ENCODE measurements around the gene CPB1.
"Not testable (repeated sequence)": the region's sequence is repeated elsewhere in the genome, so short reads cannot be mapped to it uniquely, and the experiment has no call there.

The CPB1 gene

DNA sequence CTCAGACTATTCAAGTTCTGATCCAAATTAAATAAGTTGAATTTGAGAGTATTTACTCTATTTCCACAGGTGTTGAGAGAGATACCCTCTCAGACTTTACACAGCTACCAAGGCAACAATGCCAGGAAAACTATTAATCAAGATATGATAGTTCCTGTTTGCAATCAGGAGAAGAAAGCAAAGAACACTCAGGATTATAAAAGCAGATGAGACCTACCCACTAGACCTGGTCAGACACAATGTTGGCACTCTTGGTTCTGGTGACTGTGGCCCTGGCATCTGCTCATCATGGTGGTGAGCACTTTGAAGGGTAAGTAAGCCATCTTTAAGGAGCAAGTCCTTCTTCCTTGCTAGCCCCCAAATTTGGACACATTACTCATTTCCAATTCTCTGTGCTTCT, at the start of gene CPB1:
CPB1 (plus strand) TSS at position 227 of the 400 bp plus-strand sequence; CDS start at position 240, 13 bp downstream.
- no peak for DNase-seq

DNA sequence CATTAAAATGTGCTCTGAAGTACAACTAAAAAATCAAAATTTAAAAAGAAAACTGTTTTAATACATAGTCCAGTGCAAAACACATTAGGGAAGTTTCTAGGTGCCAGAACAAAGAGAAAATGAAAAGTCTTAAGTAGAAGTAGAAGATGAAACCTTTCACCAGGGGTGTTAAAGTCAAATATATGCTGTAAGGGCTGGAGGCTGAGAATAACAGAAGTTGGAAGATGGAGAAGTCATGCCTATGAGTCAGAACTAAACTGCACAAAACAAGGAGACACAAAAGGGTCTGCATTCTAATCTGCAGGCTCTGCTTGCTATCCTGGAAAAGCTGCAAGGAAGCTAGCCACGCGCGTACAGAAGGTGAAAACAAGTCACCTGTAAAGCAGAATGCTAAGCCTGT, 48.7 kb upstream of the CPB1 start:
- no peak for DNase-seq

DNA sequence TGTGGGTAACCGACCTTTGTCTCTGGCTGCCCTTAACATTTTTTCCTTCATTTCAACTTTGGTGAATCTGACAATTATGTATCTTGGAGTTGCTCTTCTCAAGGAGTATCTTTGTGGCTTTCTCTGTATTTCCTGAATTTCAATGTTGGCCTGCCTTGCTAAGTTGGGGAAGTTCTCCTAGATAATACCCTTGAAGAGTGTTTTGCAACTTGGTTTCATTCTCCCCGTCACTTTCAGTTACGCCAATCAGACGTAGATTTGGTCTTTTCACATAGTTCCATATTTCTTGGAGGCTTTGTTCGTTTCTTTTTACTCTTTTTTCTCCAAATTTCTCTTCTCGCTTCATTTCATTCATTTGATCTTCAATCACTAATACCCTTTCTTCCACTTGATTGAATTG, 42.6 kb upstream of the CPB1 start:
- DNase-seq, result not testable (repeated sequence)

DNA sequence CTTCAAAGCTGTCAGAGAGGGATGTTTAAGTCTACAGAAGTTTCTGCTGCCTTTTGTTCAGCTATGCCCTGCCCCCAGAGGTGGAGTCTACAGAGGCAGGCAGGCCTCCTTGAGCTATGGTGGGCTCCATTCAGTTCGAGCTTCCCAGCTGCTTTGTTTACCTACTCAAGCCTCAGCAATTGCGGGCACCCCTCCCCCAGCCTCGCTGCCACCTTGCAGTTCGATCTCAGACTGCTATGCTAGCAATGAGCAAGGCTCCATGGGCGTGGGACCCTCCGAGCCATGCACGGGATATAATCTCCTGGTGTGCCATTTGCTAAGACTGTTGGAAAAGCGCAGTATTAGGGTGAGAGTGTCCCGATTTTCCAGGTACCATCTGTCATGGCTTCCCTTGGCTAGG, 41.5 kb upstream of the CPB1 start:
- DNase-seq, result not testable (repeated sequence)

DNA sequence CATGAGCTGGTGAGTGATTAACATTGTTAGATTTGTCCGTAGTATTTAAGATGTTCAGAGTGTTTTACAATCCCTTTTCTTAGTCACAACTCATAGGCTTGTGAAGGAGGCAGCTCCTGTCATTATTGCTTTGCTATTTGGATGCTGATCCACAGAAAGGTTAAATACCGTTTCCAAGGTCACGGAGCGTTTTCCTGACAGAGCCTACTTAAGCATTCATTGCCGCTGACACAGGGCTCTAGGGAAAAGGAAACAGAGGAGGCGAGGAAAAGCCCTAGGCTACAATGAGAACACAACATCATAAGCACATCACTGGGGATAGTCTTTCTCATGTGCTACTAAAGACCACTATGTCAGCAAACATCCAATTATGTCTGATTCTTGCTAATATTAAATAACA, 38.5 kb upstream of the CPB1 start:
- no peak for DNase-seq

DNA sequence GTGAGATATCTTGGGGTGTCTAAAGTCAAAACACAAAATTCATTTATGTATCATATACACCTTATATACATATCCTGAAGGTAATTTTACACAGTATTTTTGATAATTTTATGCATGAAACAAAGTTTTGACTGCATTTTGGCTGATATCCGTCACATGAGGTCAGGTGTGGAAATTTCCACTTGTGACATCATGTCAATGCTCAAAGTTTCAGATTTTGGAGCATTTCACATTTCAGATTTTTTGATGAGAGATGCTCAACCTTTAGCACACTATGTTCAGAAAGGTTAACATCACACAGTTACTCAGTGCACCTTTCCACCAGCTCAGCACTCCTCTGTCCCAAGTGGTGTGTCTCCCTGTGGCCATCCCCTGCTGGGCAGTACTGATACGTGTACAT, 37.7 kb upstream of the CPB1 start:
- DNase-seq, result no peak

DNA sequence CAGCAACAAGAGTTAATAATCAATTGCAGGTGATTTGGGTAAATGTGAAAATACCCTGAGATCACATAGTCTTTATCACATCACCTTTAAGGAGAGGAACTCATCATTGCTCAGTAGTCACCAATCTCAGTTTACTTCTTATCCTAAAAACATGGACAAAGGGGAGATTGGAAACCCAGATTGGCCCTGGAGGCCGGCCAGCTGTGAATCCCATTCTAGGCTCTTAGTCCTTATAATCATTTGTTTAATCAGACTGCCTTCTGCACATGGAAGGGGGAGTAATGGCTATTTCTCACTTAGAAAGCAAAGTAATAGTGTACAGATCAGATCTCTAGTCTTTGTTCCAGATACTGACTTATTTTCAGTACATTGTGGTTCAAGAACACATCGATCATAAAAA, 37.2 kb upstream of the CPB1 start:
- no peak for DNase-seq

DNA sequence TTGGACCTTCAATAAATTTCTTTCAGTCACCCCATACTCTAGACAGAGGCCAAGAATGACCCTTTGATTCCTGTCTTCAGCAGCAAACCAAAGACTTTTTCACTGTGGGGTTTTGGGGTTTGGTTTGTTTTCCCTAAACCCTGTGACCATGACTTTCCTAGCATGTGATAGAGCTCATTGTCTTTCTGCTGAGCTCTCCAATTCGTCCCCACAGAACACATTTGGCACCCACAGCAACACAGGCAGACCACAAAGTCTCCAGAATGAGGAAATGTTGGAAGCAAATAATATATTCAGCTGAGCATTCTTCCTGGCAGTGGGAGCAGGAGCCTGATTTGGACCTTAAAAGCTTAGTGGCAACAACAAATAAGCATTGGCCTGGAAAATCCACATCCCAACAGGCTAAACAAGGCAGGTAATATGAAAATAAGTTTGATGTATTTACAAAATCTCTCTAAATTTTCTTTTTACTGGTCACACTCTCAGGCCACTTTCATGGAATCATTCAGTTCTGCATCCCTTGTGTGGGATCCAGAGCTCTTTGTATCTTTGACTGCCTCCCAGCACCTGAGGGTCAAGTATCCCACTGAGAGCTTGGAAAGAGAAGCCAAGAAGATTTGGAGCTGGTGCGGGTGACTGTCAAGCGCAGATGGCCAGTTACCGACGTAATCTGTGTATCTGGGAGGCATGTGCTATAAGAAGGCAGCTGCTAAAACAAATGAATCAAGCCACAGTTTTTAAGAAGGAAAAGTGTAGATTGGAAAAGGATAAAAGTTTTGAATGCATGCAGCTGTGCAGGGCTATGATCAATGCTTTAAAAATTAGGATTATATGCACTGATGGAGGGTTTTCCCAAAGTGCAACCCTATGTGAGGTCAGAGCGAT, 36.5 kb upstream of the CPB1 start:
- no peak for DNase-seq

DNA sequence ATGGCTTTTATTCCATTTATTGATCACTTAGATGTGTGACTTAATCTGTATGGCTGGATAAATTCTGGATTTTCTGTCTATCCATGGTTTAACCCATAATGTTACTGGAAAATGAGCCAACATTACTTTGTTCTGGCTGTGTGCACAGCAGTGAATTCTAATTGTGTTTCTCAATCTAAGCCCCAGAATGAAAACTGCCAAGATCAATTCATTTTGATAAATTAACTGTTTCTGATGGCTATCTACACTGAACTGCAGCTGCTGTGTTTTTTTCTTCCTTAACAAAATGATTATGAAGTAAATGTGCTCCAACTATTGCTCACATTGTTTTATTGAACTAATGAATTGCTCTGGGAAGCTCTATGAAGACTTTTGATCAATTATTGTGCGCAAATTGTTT, 35.7 kb upstream of the CPB1 start:
- DNase-seq, result no peak

DNA sequence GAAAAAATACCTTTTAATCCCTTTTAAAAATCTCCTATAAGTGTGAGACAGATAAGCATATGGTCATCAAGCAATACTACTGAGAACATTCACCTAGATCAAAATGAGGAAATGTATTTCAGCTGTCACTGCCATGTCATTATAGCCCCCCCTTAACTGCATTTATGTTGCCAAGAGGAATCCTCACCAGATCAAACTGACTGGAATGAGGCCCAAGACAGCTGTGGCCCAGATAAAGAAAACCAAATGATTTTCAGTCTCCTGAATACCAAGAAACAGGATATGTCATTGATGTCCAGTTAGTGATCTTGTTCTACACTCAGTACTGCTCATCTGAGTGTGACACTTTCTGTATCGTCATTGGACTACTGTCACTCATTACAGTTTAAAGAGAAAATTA, 35.1 kb upstream of the CPB1 start:
- no peak for DNase-seq

DNA sequence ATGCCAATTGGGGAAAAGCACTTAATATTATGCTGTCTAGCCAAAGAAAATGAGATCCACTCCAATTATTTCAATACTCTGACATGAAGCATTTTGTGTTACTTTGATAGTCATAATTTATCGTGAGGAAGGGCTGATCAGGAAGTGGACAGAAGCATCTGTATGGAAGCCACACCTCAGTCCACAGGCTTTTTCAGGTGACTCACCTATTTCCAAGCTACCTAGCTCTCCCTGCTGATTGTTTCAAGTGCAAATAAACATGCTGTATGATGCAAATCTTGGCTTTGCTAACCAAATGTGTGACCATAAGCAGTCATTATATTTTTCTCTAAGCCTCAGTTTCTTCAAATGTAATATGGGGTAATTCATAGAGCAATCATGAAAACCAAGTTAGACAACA, 30.8 kb upstream of the CPB1 start:
- no peak for DNase-seq

DNA sequence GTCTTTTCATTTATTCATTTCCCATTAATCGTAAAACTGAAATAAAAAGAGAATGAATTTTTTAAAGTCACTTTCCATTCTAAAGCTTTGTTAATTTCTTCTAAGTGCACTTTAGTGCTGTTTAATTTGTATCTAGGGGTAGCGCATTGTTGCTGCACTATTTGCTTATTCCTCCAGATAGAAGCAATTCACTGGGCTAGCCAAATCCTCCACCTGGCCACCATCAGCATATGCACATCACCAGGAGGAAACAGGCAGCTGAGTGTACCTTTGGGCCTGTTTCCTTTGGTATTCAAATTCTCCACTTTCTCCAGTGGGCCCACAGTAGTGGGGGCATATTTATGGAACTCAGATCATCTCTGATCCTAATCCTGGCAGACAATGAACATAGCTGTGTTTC, 29.8 kb upstream of the CPB1 start:
- no peak for DNase-seq

DNA sequence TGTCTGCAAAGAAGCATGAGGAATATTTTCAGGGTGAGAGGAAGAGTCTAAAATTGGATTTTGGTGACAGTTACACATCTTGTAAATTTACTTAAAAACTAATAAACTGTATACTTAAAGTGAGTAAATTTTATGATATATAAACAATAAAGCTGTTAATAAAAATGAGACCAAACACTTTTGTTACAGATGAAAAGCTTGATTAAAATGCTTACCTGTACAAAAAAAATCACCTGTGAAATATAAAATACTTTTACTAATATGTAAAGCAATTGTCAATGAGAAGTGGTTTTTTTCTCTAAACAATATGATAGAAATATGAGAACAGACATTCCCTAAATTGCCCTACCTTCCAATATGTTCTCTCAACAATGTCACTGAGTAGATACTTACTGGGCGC, 27.2 kb upstream of the CPB1 start:
- DNase-seq, result no peak

DNA sequence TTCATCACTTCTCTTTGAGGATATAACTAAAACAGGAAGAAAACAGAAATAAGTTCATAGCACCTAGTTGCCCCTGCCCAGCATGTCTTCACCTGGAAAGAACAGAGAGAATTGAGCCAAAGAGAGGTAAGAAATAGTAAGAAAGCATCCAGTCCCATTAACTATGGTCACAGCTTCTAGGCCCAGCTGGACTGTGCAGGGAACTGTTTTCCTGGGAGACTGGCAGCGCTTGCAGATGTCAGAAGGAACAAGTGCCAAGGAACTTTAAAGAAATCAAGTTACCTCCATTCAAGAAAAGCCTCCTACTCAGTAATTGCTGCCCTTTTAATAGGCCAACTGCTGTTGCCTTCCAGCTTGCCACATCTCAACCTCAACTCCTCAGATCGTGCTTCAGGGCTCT, 17.8 kb upstream of the CPB1 start:
- no peak for DNase-seq

DNA sequence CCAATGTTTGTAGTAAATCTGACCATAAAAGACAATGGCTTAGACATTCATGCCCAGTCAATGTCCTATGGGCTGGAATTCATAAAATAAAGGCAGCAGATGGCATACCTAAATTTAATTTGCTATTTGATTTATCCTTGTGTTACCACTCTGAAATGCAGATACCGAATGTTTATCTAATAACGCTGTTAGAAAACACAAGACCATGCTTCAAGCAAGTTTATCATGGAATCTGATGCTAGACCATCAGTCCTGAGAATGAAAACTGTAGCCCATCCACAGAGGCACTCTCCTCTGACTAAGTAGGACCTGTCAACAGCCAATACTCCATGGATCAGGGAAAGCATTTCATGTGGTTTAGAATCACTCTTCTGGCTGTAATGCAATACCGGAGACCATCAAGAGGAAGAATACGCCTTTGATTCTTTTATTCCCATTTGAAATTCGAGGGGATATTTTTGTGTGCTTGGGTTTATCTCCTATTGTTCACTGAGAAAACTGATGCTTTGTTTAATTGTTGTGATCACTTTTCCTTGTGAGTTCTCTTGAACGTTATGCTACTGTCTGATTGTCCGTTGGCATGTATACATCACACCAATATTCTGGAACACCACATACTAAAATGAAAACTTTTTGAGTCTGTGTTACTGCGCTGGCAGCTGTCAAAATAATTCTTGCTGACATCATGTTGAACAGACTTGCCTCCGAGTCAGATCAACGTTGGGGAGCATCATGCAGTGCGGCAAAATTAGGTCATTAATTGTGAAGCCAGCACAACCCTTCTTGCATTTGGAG, 12.1 kb upstream of the CPB1 start:
- no peak for DNase-seq

DNA sequence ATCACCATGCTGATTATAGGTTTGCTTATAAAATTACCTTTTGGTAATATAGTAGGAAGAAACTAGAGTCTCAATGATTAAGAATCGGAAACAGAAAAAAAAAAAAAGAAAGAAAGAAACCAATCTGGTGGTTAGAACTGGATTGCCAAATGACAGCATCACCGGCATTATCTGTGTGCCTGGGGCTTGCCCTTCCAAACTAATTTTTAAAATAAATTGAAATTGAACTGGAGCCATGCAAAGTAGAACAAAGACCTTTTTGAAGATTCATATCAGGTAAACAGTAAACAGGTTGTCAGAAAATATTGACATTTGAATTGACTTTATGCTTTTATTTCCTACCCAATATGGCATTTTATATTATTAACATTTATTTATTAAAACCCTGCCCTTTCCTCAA, 11.2 kb upstream of the CPB1 start:
- DNase-seq, result no peak

DNA sequence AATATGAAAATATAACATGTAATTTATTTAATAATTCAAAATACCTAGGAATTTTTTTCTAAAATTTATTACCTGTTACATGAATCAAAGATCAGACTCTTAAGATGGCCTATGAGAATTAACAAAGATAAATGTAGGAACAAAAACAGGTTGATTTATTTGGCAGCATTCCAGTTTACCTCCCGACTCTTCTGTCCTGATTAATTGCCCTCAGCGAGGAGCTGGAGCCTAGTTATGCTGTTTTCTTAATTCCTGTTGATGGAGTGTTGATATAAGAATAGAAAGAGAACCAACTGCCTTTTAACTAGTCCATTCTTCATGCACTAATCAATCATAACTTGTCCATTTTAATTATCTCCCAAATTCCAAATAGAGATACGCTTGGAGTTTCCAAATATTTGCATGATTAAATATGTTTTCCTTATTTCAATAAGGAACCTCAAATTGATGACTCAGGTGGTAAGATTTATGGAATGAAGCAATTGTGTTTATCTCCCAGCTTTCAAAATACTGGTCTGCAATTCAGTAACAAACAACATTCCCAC, 10.6 kb upstream of the CPB1 start:
- no peak for DNase-seq

DNA sequence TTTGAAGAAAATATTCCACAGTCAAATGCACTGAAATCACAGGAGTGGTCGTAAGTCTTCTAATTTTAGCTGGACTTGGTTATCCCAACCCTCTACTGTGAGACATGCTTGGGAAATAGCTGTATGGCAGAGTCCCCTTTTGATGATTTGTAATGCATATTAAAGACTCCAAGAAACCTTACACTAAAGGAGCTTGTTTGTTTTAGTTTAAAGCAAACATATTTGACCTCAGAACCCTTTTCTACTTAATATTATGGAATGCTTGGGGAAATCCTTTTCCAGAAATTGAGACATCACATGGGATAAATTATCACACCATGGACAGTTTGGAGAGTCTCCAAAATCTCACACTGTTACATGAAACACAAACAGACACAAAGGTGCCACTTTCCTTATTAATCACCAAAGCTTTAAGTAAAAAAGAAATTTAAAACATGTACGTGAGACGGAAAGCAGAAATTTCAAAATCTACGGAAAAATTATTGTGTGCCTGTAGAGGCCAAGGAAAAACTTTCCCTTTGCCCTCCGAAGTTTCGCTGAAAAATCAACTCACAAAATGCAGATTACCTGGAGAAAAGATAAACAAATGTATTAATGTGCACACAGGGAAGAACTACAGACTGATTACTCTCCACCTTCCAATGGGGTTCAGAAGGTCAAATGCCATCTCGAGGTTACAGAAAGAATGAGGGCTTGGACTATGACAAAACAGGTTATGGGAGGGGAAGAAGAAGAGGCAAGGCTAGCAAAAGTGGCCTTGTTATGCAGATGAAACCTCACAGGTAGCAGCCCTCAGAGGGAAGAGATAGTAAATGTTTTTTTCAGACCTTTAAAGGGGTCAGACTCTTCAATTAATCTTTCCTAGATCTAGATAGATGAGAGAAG, 7.0 kb upstream of the CPB1 start:
- DNase-seq, result no peak

DNA sequence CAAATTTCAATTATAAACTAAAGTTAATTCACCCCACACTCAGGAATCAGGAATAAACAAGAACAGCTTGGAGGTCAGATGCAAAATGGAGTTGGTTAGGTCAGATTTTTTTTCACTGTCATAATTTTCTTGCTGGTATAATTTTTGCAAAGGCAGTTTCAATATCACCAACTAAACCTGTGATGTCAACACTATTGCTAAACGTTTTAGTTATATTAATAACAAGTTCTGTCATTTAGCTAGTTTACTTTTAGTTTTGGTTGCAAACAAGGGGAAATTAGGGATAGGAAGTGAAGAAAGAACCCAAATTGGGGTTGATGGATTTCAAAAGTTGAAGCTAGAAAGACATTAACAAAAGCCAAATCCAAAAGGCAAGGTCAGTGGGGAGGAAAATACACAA, 4.6 kb upstream of the CPB1 start:
- DNase-seq, result no peak

DNA sequence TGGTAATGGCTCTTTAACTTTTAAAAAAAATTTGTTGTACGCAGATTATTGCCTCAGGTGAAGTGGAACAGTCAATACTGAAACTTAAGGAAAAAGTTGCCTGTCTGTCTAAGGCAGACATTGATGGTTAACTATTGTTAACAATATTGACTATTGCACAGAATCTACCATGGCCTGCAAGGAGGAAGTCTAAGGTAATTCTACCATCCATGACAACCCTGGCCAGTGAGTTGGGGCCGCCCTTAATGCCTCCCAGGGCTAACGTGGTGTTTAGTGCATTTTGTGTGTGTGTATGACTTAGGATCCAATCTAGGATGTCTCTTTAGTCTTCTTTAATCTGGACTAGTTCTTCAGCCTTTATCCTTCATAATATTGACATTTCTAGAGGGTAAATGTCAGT, 2.1 kb upstream of the CPB1 start:
- no peak for DNase-seq

DNA sequence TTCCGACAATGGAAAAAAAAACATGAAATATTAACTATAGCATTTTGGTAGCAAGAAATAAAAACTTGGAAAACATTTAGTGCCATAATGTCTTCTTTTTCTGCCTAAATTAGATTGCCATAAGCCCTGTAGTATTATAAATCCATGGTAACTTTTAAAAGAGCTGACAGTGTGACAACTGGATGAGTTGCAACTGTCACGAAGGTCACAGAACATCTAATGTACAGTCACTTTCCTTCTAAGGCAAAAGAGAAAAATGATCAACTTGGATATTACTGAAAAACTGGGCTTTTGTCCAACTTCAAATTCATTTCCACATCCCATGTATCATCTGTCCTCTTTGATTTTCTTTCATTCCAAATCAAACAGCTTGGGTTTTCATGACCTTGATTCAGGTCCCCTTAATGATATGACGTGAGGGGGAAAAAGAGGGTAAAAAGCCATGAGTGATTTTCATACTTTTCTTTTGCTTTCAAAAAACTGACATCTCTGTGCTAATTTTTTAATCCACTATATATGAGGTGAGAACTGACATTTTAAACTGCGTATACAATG, 602 bp downstream of the CPB1 start:
- DNase-seq, result no peak

DNA sequence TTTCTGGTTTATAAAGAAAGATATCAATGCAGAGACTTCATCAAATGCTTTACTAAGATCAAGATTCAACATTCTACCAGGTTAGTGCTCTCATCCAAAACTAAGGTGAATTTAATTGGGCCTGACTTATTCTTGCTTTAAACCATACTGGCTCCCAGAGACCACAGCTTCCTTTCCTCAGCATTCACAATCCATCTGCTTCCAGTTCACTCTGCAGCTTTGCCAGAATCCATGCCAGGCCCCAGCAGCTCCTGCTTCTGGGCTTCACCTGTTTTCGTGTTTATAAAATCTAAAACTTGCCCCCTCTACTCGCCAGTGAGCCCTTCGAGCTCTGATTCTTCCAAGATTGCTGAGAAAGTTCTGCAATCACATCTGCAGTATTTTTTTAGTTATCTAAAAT, 2.3 kb downstream of the CPB1 start:
- DNase-seq, result no peak

DNA sequence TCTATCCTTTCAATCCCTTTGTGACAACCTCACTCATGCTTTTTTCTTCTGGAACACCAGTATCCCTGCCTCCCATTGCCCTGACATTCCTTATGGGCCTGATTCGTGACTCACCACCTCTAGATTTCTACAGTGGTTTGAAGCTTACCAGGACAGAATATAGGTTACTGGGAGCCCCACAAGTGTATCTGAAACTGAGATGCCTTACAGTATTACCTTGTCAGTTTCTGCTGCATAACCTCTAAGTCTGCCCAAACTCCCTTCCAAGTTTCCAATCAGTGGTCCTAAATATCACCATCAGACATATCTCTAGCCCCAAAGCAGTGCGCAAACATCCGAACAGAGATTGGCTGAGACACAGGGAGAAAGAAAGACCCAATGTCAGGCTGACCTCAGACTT, 5.6 kb downstream of the CPB1 start:
- no peak for DNase-seq
